ENCODE results near the gene INVS. TPM values are rescaled to one million over a fixed set of nuclear protein-coding genes. Genes with fewer than 3 reads are reported as not detected.

The INVS gene
- total RNA-seq, 3 donors from 2014 or later (not counting 1 experiment from before 2014, with no cell fraction given), result 24.5 to 30.6 (median 27.4) TPM

- H3K4me1 ChIP-seq (ENCODE audit: control insufficient read depth, insufficient read depth, low read length), result no peaks in the 10 kb centered on the region
- ATAC-seq, result no peak
- Mint-ChIP-seq H3K27ac (no peak overlapping the region), H3K4me1 (no peaks in the 10 kb centered on the region), H3K27me3 (ENCODE audit: low read depth in 2 of 2) (no peaks in the 10 kb centered on the region), H3K9me3 (no peaks in the 10 kb centered on the region), H3K36me3 (peaks cover 31% of the 10 kb centered on the region), H3K4me3 (no peak overlapping the region)
- no peaks in the 10 kb centered on the region for H3K27me3 ChIP-seq (ENCODE audit: control insufficient read depth, insufficient read depth, low read length)
- H3K27ac ChIP-seq (ENCODE audit: low read length), result no peak overlapping the region
- H3K4me3 ChIP-seq (ENCODE audit: low read length), result no peak overlapping the region
- no peak for DNase-seq
- WGBS (ENCODE audit: insufficient coverage), result 87% methylated on average over 2 of the region's 2 CpGs
- no peak for TF ChIP-seq CTCF (IDR thresholded peaks at IDR 0.05)
- peaks cover 22% of the 10 kb centered on the region for H3K36me3 ChIP-seq (ENCODE audit: control insufficient read depth, insufficient read depth, low read length)
- H3K9me3 ChIP-seq (ENCODE audit: control insufficient read depth, insufficient read depth, low read length), result peaks cover 4% of the 10 kb centered on the region
- intact Hi-C loops (cut with micrococcal nuclease), result no loop called here
Observed at GRCh38 chr9:100281066-100281465, 182.0 kb downstream of the INVS start.

GRCh38 chr9:100281676-100282387 lies 182.8 kb downstream of the INVS start:
- no peaks in the 10 kb centered on the region for H3K27me3 ChIP-seq (ENCODE audit: control insufficient read depth, insufficient read depth, low read length)
- peaks cover 25% of the 10 kb centered on the region for H3K36me3 ChIP-seq (ENCODE audit: control insufficient read depth, insufficient read depth, low read length)
- WGBS (ENCODE audit: insufficient coverage), result 97% methylated on average over 7 of the region's 7 CpGs
- no peak for DNase-seq
- no peaks in the 10 kb centered on the region for H3K9me3 Mint-ChIP-seq
- no peaks in the 10 kb centered on the region for H3K4me1 ChIP-seq (ENCODE audit: control insufficient read depth, insufficient read depth, low read length)
- ATAC-seq, result no peak
- H3K27ac ChIP-seq (ENCODE audit: low read length), result no peak overlapping the region
- H3K9me3 ChIP-seq (ENCODE audit: control insufficient read depth, insufficient read depth, low read length), result peaks cover 4% of the 10 kb centered on the region
- H3K4me3 Mint-ChIP-seq, result no peak overlapping the region
- intact Hi-C loops (cut with micrococcal nuclease), result no loop called here
- no peaks in the 10 kb centered on the region for H3K4me1 Mint-ChIP-seq
- no peak for TF ChIP-seq CTCF (IDR thresholded peaks at IDR 0.05)
- peaks cover 36% of the 10 kb centered on the region for H3K36me3 Mint-ChIP-seq
- H3K27me3 Mint-ChIP-seq (ENCODE audit: low read depth in 2 of 2), result no peaks in the 10 kb centered on the region
- no peak overlapping the region for H3K4me3 ChIP-seq (ENCODE audit: low read length)
- no peak overlapping the region for H3K27ac Mint-ChIP-seq

GRCh38 chr9:100282388-100282719 lies 183.3 kb downstream of the INVS start:
- H3K27ac Mint-ChIP-seq, result no peak overlapping the region
- no peak for TF ChIP-seq CTCF (IDR thresholded peaks at IDR 0.05)
- Histone ChIP-seq H3K4me3 (ENCODE audit: low read length) (no peak overlapping the region), H3K27ac (ENCODE audit: low read length) (no peak overlapping the region), H3K36me3 (ENCODE audit: control insufficient read depth, insufficient read depth, low read length) (peaks cover 23% of the 10 kb centered on the region), H3K9me3 (ENCODE audit: control insufficient read depth, insufficient read depth, low read length) (peaks cover 4% of the 10 kb centered on the region), H3K4me1 (ENCODE audit: control insufficient read depth, insufficient read depth, low read length) (no peaks in the 10 kb centered on the region), H3K27me3 (ENCODE audit: control insufficient read depth, insufficient read depth, low read length) (no peaks in the 10 kb centered on the region)
- no peak for DNase-seq
- no peaks in the 10 kb centered on the region for H3K27me3 Mint-ChIP-seq (ENCODE audit: low read depth in 2 of 2)
- H3K4me3 Mint-ChIP-seq, result no peak overlapping the region
- no peak for ATAC-seq
- no peaks in the 10 kb centered on the region for H3K9me3 Mint-ChIP-seq
- H3K4me1 Mint-ChIP-seq, result no peaks in the 10 kb centered on the region
- WGBS (ENCODE audit: insufficient coverage), result 99% methylated on average over 4 of the region's 4 CpGs
- intact Hi-C loops (cut with micrococcal nuclease), result no loop called here
- H3K36me3 Mint-ChIP-seq, result peaks cover 34% of the 10 kb centered on the region

- Mint-ChIP-seq H3K4me1 (peaks cover 0 to 9% of the 10 kb centered on the region in 2 donors), H3K27ac (no peak overlapping the region), H3K36me3 (peaks cover 34% of the 10 kb centered on the region), H3K9me3 (no peaks in the 10 kb centered on the region), H3K27me3 (ENCODE audit: low read depth in 2 of 2) (no peaks in the 10 kb centered on the region), H3K4me3 (no peak overlapping the region)
- WGBS (ENCODE audit: insufficient coverage), result 95% methylated on average over 6 of the region's 7 CpGs
- H3K27me3 ChIP-seq (ENCODE audit: control insufficient read depth, insufficient read depth, low read length), result no peaks in the 10 kb centered on the region
- intact Hi-C loops (cut with micrococcal nuclease), result no loop called here
- no peak overlapping the region for H3K4me3 ChIP-seq (ENCODE audit: low read length)
- no peak overlapping the region for H3K27ac ChIP-seq (ENCODE audit: low read length)
- no peak for TF ChIP-seq CTCF (IDR thresholded peaks at IDR 0.05)
- ATAC-seq (no peak), DNase-seq (no peak)
- H3K4me1 ChIP-seq (ENCODE audit: control insufficient read depth, insufficient read depth, low read length), result no peaks in the 10 kb centered on the region
- peaks cover 33% of the 10 kb centered on the region for H3K36me3 ChIP-seq (ENCODE audit: control insufficient read depth, insufficient read depth, low read length)
- H3K9me3 ChIP-seq (ENCODE audit: control insufficient read depth, insufficient read depth, low read length), result peaks cover 4% of the 10 kb centered on the region
Observed at GRCh38 chr9:100284247-100284646, 185.2 kb downstream of the INVS start.

All from natural killer cell (primary cell).